HG02943 (cell line): ENCODE measurements around the gene IFIT5.
"Not testable (repeated sequence)": the region's sequence is repeated elsewhere in the genome, so short reads cannot be mapped to it uniquely, and the experiment has no call there.

ENCODE experiments used
- ATAC-seq: cut with Tn5 transposase; IDR thresholded peaks from one replicate; pipeline ENCODE4 v1.9.1; 2021; ENCODE audit warnings: mild to moderate bottlenecking, low read depth, moderate library complexity; ENCODE audit not compliant: unreplicated experiment

The IFIT5 gene

DNA sequence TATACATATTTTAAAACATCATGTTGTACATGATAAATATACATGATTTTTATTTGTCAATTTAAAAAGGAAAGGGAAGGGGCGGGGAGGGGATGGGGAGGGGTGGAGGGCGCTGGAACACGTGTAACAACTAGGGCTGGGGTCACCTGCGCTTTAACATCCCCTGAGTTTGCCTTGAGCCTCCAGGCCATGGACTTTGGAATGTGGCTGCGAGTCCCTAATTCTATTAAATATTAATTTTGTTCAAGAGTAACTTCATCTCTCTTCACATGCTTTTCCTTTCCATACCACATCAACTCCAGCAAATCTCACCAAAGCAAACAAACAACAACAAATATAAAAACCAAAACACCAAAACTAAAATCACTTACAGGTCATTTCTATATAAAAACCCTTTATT lies 10.6 kb downstream of the IFIT5 start:
- no peak for ATAC-seq

DNA sequence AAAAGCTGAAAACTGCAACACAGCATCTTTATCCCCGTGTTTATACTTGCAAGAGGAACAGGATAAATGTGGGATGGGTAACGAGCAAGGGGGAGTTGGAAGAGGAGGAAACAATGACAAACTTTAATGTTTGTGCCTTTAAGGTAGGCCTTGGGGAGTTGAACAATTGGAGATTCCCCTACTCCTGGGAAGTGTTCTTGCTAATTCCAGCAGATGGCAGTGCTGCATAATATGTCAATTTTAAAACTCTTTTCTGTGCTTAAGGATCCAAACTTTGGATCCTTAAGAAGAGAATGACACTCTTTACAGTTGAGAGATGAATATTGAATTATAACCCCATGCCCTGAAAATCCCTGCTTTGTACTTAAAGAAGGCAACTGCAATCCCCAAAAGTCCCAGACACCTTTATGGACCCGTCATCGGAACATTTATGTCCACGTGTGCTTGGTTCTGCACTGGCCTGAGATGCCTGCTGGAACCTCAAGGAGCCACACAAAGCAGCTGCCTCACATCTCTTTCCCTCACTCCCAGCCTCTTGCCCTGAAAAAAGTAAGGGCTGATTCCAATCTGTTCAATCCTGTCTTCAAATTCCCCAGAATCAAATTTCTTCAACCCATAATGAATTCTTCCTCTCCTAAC lies 12.0 kb downstream of the IFIT5 start:
- no peak for ATAC-seq

GRCh38 chr10:89427629-89428028 lies 13.3 kb downstream of the IFIT5 start:
- no peak for ATAC-seq

DNA sequence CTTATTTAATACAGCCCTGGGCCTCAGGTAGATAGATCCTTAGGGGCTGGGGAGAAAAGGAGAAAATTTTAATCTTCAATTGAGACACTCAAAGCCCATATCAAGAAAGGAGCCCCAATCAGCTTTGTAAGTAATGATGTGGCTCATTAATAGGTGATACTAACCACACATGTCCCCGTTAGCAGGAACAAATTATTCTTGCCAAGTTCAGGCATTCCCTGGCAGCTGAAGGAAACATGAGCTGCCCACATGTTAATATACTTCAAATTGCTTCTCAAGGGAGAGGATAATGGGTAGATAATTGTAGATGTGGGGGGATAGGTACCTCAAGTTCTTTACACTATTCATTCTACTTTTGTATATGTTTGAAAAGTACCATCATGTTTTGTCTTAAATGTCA lies 14.5 kb downstream of the IFIT5 start:
- ATAC-seq = no peak

GRCh38 chr10:89431977-89432376 lies 17.6 kb downstream of the IFIT5 start:
- ATAC-seq = no peak

- no peak for ATAC-seq
These were observed 24.2 kb downstream of the IFIT5 start for GRCh38 chr10:89438525-89438924.

DNA sequence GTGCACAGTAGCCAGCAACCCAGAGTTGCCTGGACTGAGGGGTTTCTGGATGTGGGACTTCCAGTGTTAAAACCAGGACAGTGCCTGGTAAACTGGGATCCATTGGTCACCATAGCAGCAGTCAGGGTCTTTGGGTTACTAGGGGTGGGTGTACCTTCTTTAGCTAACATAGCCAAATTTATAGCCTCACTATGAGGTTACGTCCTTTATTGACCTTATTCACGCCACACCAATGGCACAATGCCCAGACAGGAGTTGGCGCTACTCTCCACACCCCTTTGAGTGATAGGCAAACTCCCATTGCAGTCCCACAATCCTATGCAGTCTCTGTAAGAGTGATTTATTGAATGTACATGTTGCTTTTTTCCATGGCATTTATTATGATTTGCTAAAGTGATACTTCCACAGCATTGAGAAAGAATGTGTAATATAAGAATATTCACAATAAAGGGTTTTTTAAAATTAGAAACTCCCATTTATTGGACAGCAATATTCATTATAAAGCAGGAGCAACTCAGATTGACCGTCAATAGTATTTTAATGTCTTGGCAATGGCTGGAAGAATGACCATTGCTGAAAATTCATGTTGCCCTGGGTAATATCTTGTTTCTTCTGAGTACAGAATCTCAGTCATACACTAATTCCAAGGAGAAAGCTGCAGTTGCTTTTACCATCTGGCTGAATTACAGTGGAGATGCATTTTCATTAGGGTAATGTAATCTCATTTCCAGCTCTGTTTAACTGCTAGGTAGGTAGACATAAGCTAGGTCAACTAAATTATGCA lies 26.1 kb downstream of the IFIT5 start:
- no peak for ATAC-seq

- ATAC-seq = no peak
These were observed 27.9 kb downstream of the IFIT5 start for GRCh38 chr10:89442289-89442688.

DNA sequence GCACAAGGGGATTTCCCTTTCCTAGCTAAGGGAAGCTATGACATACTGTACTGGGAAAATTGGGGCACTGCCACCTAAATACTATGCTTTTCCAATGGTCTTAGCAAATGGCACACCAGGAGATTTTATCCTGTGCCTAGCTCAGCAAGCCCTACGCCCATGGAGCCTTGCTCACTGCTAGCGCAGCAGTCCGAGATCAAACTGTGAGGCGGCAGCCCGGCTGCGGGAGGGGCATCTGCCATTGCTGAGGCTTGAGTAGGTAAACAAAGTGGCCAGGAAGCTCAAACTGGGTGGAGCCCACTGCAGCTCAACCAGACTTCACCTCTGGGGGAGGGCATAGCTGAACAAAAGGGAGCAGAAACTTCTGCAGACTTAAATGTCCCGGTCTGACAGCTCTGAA lies 30.5 kb downstream of the IFIT5 start:
- ATAC-seq = not testable (repeated sequence)

- no peak for ATAC-seq
These were observed 36.5 kb downstream of the IFIT5 start for GRCh38 chr10:89450901-89451300.

DNA sequence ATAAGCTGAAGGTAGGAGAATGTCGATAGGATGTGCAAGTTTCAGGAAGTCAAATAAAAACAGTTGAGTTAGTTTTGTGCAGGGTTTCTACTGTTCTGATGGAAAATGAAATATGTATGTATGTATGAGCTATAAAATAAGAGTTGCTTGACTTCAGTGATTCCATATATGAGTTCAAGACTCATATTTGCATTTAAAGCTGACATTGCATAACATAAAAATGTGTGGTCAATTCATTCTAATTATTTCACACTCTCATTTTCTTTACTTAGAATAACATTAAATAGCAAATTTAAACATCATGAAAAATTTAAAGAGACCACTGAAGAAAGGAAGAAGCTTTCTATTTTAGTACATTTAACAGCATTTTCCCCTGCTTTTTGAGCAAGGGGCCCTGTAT lies 37.8 kb downstream of the IFIT5 start:
- ATAC-seq = no peak

DNA sequence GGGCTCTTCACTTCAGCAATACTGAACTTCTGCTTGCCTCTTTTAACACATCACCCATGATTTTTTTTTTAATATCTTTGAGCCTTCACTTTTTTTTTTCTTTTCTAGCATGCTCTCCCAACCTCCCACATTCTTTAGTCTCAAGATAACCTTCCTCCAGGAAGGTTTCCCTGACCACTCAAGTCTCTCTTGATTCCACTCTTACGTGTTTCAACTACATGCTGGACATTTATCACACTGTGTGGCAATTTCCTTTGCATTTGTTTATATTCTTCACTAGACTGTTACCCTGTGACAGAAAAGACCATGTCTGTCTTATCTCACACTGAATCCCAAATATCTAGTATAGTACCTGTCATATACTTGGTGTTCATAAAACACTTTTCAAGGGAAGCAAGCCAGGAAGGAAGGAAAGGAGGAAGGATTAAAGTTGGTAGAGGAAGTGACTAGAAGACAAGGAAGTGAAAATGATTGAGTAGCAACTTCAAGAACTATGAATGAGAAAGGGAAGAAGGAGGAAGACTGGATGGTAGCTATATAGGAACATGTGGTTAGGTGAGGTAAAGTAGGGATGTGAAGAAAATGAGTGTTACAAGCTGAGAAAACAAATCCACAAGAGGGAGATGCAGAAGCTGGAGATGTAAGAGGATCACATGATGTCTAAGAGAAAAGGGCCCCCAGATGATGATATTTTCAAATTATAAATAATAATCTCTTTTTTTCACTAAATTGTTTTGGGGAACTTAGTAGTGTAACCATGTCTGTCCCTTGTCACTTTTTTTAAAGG lies 40.4 kb downstream of the IFIT5 start:
- ATAC-seq = no peak

- ATAC-seq = no peak
These were observed 43.9 kb downstream of the IFIT5 start for GRCh38 chr10:89458291-89458690.

GRCh38 chr10:89458784-89459183 lies 44.4 kb downstream of the IFIT5 start:
- no peak for ATAC-seq

DNA sequence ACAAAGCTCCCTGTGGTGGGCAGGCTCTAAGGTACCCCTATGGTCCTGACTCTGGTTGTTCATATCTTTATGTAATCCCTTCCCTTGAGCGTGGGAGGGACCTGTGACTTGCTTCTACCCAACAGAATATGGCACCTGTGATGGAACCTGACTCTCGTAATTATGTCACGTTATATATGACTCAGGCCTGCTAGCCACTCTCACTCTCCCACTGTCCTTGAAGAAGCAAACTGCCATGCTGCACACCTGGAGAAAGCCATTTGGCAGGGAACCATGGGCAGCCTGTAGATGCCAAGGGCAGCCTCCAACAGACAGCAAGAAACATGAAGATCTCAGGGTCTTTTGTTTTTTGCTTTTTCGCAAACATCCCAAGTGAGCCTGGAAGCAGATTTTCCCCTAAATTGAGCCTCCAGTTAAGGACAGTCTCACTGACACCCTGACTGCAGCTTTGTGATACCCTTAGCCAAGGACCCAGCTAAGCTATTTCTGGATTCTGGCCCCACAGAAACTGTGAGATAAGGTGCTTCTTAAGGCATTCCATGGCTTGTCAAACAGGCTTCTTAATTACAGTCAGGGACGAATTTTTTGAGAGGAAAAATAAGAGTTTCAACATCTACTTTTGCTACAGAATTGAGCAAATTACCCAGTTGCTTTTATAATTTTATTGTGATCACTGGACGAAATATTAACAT lies 49.6 kb downstream of the IFIT5 start:
- no peak for ATAC-seq

DNA sequence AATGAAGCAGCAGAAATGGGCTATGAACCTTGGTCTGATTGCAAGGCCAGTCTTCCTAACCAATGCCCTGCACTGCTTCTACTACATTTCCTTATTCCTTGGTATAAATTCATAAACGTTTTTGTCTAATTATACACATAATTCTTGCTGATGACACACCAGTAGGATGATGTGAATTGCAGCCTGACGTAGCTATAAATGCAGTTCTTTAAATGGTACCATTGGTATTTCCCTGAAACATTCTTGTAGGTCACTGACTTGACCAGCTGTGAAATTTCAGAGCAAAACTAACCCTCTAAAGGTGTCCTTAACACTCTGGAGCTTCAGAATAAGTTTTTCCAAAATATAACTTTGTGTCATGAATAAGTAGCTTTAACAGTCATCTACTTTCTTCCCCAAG lies 50.8 kb downstream of the IFIT5 start:
- ATAC-seq = no peak

DNA sequence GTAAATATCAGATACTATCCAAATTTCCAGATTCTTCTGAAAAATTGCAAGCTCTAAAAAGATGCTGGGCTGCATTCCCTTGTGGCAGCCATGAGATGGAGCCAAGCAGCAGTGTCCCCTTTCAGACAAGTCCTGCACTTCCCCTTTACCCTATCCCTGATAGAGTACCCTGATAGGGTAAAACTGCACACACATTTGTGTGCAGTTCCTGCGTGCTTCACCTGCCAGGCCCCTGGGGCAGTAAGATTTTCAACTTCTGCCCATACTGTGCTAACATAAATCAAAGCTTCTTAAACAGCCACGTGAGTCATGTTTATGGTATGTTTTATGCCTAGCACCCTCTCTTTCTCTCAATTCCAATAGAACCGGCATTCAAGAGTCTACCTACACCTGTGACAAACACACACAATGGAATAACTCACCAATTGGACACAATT lies 52.2 kb downstream of the IFIT5 start:
- no peak for ATAC-seq

DNA sequence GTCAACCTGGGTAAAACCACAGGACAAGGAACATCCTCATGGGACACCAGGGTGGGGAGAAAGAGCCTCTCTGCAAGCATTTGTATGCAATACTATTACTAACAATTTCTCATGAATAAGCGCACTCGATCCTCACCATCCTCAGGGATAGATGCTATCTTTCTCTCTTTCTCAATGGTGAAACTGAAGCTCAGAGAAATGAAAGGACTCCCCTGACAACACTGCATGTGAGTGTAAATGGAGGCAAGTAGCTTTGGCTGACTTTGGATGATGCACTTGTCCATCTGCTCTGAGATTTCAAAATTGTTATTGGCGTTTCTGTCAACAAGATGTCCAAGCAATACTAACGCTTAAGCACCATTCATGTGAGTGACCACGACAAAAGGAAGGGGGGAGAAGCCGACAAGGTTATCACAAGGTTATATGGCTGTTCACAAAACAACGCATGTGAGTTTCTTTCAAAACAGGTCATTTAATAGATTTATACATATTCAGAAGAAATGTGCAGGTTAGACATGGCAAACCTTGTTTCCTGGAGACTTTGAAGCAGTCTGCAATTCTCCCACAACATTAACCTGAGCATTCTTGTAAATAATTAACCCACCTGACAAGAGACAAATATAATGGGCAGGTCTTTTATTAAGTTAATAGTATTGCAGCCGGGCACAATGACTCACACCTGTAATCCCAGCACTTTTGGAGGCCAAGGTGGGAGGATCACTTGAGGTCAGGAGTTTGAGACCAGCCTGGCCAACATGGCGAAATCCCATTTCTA lies 54.0 kb downstream of the IFIT5 start:
- ATAC-seq = no peak

DNA sequence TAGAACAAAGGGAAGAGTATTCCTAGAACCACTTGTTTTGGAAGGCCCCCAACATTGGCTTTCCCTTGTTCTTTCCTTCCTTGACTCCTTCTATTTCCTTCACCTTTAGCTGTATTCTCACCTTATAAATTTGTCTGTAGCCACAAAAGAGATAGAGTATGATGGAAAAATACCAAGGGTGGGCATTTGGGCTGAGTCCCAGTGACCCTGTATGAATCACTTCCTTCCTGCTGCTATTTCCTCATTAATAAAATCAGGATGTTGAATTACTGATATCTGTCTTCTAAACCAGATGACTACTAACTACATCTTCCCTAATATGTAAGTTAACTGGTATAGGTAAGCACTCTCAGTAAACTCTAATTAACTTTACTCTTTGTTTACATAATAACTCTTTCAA lies 55.1 kb downstream of the IFIT5 start:
- no peak for ATAC-seq
